B cell (primary cell): ENCODE results near the gene ZNF462. TPM values are rescaled to one million over a fixed set of nuclear protein-coding genes. Genes with fewer than 3 reads are reported as not detected.

Source experiments
- ATAC-seq: fragments of 200-7000 bp; cut with Tn5 transposase; one replicate; pipeline ENCODE4 v1.10.0; 2021; ENCODE audit warnings: low read depth, mild to moderate bottlenecking, moderate number of reproducible peaks, moderate library complexity
- CTCF ChIA-PET: fragments of 350-600 bp; sonication (Branson Sonifier 250); formaldehyde crosslinking; loops from one replicate; lab custom pipeline; 2021; ENCODE audit warnings: antibody characterized with exemption, inconsistent platforms; lab: Charles Lee
- POLR2A ChIA-PET: fragments of 350-600 bp; sonication (Branson Sonifier 250); formaldehyde crosslinking; loops from one replicate; lab custom pipeline; 2021; ENCODE audit warnings: antibody characterized with exemption; lab: Charles Lee
- DNase-seq: peaks from one replicate; pipeline ENCODE4 v3.0.0; 2013
- H2AFZ ChIP-seq: 2 replicates; pipeline ENCODE4 v1.6.1; 2012; ENCODE audit warnings: mild to moderate bottlenecking, low read depth, low read length; ENCODE audit not compliant: insufficient read depth, poor library complexity, severe bottlenecking
- H3K27ac ChIP-seq, 2 donors: 1 replicate in 1 of 2; 2 replicates in 1 of 2; pipeline ENCODE4 v1.5.1; 2012 to 2013; ENCODE audit warnings: low read length in 2 of 2, mild to moderate bottlenecking in 2 of 2, moderate library complexity in 1 of 2
- H3K27me3 ChIP-seq, 4 experiments: fragments of 200-600 bp in 1 of 4; sonication (generic) in 1 of 4; replicated peaks in 1 of 4; 1 replicate in 2 of 4; 2 replicates in 2 of 4; pipeline versions ENCODE4 v1.6.1 to v1.7.0; 2013 to 2016; ENCODE audit warnings: low read length in 3 of 4, mild to moderate bottlenecking in 2 of 4, mixed read lengths in 1 of 4, moderate library complexity in 1 of 4; ENCODE audit not compliant: insufficient read depth in 4 of 4, control insufficient read depth in 3 of 4; ENCODE audit errors: control extremely low read depth in 1 of 4
- H3K36me3 ChIP-seq, 2 experiments: replicated peaks in 1 of 2; 1 replicate in 1 of 2; 2 replicates in 1 of 2; pipeline versions ENCODE4 v1.6.1 to v1.7.1; 2013; ENCODE audit warnings: low read length in 1 of 2; ENCODE audit not compliant: insufficient read depth in 2 of 2, control insufficient read depth in 1 of 2; ENCODE audit errors: control extremely low read depth in 1 of 2, extremely low read depth in 1 of 2
- H3K4me1 ChIP-seq, 2 donors: fragments of 200-600 bp in 1 of 2; sonication (generic) in 1 of 2; 1 replicate in 1 of 2; 2 replicates in 1 of 2; pipeline versions ENCODE4 v1.5.1 to v1.6.1; 2013 to 2017; ENCODE audit warnings: low read length in 2 of 2; ENCODE audit not compliant: control insufficient read depth in 2 of 2, insufficient read depth in 2 of 2
- H3K4me2 ChIP-seq: replicated peaks from 2 replicates; pipeline ENCODE3; 2012; ENCODE audit warnings: mild to moderate bottlenecking, low read depth, low read length; ENCODE audit not compliant: poor library complexity, severe bottlenecking
- H3K4me3 ChIP-seq, 5 experiments: fragments of 200-600 bp in 1 of 5; sonication (generic) in 1 of 5; 1 replicate in 3 of 5; 2 replicates in 2 of 5; pipeline versions ENCODE4 v1.5.1 to v1.7.0; 2011 to 2016; ENCODE audit warnings: low read length in 4 of 5, mild to moderate bottlenecking in 4 of 5, low read depth in 2 of 5, control low read depth in 1 of 5, moderate library complexity in 1 of 5; ENCODE audit not compliant: insufficient read depth in 1 of 5; ENCODE audit errors: control extremely low read depth in 1 of 5, extremely low read depth in 1 of 5
- H3K79me2 ChIP-seq: fragments of 200-600 bp; sonication (generic); one replicate; pipeline ENCODE4 v1.6.0; 2016; ENCODE audit warnings: low read length; ENCODE audit not compliant: control insufficient read depth, insufficient read depth
- H3K9ac ChIP-seq: fragments of 200-600 bp; sonication (generic); 2 replicates; pipeline ENCODE4 v1.6.1; 2017; ENCODE audit warnings: mild to moderate bottlenecking, low read length, moderate library complexity
- H3K9me3 ChIP-seq, 3 donors: one replicate each; pipeline versions ENCODE4 v1.6.1 to v1.7.1; 2013; ENCODE audit warnings: low read length in 2 of 3; ENCODE audit not compliant: control insufficient read depth in 2 of 3, insufficient read depth in 1 of 3; ENCODE audit errors: control extremely low read depth in 1 of 3
- H4K20me1 ChIP-seq: 2 replicates; pipeline ENCODE4 v1.6.0; 2012; ENCODE audit warnings: mild to moderate bottlenecking, low read length; ENCODE audit not compliant: insufficient read depth, control insufficient read depth, poor library complexity, severe bottlenecking
- H3K27ac Mint-ChIP-seq: one replicate; pipeline ENCODE4 v1.8.0; 2021; ENCODE audit warnings: mixed read lengths
- H3K27me3 Mint-ChIP-seq: one replicate; pipeline ENCODE4 v1.8.0; 2021; ENCODE audit warnings: mixed read lengths
- H3K4me1 Mint-ChIP-seq: one replicate; pipeline ENCODE4 v1.8.0; 2021; ENCODE audit warnings: mixed read lengths
- H3K4me3 Mint-ChIP-seq: one replicate; pipeline ENCODE4 v1.8.0; 2021; ENCODE audit warnings: mixed read lengths
- H3K9me3 Mint-ChIP-seq: one replicate; pipeline ENCODE4 v1.8.0; 2022; ENCODE audit warnings: mixed read lengths; ENCODE audit not compliant: insufficient read depth
- CTCF ChIP-seq: fragments of 200-600 bp; IDR thresholded peaks from one replicate; pipeline ENCODE4 v1.8.0; 2022; ENCODE audit warnings: antibody characterized with exemption, mild to moderate bottlenecking
- EZH2 ChIP-seq: IDR thresholded peaks from 2 replicates; pipeline ENCODE4 v1.6.1; 2012; ENCODE audit warnings: borderline replicate concordance, low read depth, mild to moderate bottlenecking, moderate library complexity, low read length; ENCODE audit not compliant: insufficient read depth, poor library complexity, severe bottlenecking
- WGBS: methylation state at CpG from one replicate; pipeline ENCODE4 v1.1.5; 2013; ENCODE audit warnings: missing lambda C conversion rate; ENCODE audit not compliant: insufficient coverage; 5-methylcytosine and 5-hydroxymethylcytosine counted together
- intact Hi-C: fragments of 100-400 bp; cut with micrococcal nuclease; formaldehyde crosslinking; loops from one replicate; pipeline ENCODE4 v1.10.0; 2022
- polyA minus RNA-seq: library from RNA; depleted of rRNA, polyadenylated mRNA; stranded (reverse); fragments of >200 nt; gene quantifications from 2 replicates; pipeline ENCODE4 v1.2.3, GENCODE V29; 2012
- polyA plus RNA-seq: library from polyadenylated mRNA; depleted of rRNA; stranded (reverse); fragments of >200 nt; gene quantifications from 2 replicates; pipeline ENCODE4 v1.2.3, GENCODE V29; 2012
- total RNA-seq, 2 donors: library from RNA; stranded (reverse); fragments of 120-200 nt in 1 of 2; gene quantifications; 1 replicate in 1 of 2; 2 replicates in 1 of 2; pipeline versions ENCODE4 v1.2.3 to v1.2.4, GENCODE V29; 2013 to 2022

ZNF462 gene
- not detected in 2 replicates for total RNA-seq
- total RNA-seq (2013), result 0.40 TPM
- 0.06 TPM in 1 of 2 replicates, not detected in the other for polyA plus RNA-seq
- polyA minus RNA-seq, result 0.07 TPM in 1 of 2 replicates, not detected in the other

- H3K9ac ChIP-seq, result peak within 1 kb of the TSS; percentile 29
- H3K4me3 ChIP-seq, result peak within 1 kb of the TSS in 4 of 5 experiments; percentile 8 to 36 (median 32)
Measured at GRCh38 chr9:106862821-106863720, at the start of gene ZNF462. TSS of gene ZNF462 (plus strand) at chr9:106863166. CDS start at chr9:106923384, 60,218 bp downstream.

More at GRCh38 chr9:106862821-106863720, at the start of gene ZNF462:
- Histone ChIP-seq H3K36me3 (no peaks in the 10 kb centered on the region), H3K4me2 (peak within 1 kb of the TSS; percentile 67), H4K20me1 (no peaks in the 10 kb centered on the region), H3K9me3 (peaks cover 0 to 17% (median 0%) of the 10 kb centered on the region in 3 donors), H3K27me3 (peaks cover 1 to 56% (median 45%) of the 10 kb centered on the region in 4 experiments), H3K79me2 (no peaks in the 10 kb centered on the region), H3K4me1 (peaks cover 40 to 44% of the 10 kb centered on the region in 2 donors), H3K27ac (no peak within 1 kb of the TSS), H2AFZ (peak within 1 kb of the TSS; percentile 66)
- Mint-ChIP-seq H3K27ac (no peak within 1 kb of the TSS), H3K27me3 (peaks cover 79% of the 10 kb centered on the region), H3K4me3 (peak within 1 kb of the TSS; percentile 78), H3K4me1 (peaks cover 36% of the 10 kb centered on the region), H3K9me3 (no peaks in the 10 kb centered on the region)
- no peak for ATAC-seq
- intact Hi-C loops, result no loop called here
- 4% methylated on average over 20 of the region's 33 CpGs for WGBS
- TF ChIP-seq EZH2 (no peak), CTCF (no peak)
- ChIA-PET CTCF (no interaction called here), POLR2A (no interaction called here)
- peak; percentile 2 for DNase-seq
